MM.1S (cell line): ENCODE measurements around the gene ZNF107.
A peak's percentile ranks its signal among the peaks of the same experiment; 100 is the strongest.

ENCODE experiments used
- DNase-seq: peaks from one replicate; pipeline ENCODE4 v3.0.0-alpha.2; 2015
- H2AFZ ChIP-seq: fragments of 300-600 bp; sonication (generic); 2 replicates; pipeline ENCODE4 v1.6.0; 2016; ENCODE audit warnings: antibody characterized with exemption, low read length
- H3F3A ChIP-seq: fragments of 300-600 bp; sonication (generic); 2 replicates; pipeline ENCODE4 v1.6.1; 2016; ENCODE audit warnings: mild to moderate bottlenecking, antibody characterized with exemption, low read length, moderate library complexity, mixed read lengths; ENCODE audit not compliant: insufficient read depth
- H3K27ac ChIP-seq: fragments of 300-600 bp; sonication (generic); 2 replicates; pipeline ENCODE4 v1.5.1; 2016; ENCODE audit warnings: mild to moderate bottlenecking, low read length
- H3K27me3 ChIP-seq: fragments of 300-600 bp; sonication (generic); replicated peaks from 2 replicates; pipeline ENCODE4 v1.6.0; 2016; ENCODE audit warnings: low read length; ENCODE audit not compliant: insufficient read depth
- H3K36me3 ChIP-seq: fragments of 300-600 bp; sonication (generic); replicated peaks from 2 replicates; pipeline ENCODE4 v1.6.1; 2016; ENCODE audit warnings: mild to moderate bottlenecking, low read length, mixed read lengths; ENCODE audit not compliant: insufficient read depth
- H3K4me1 ChIP-seq: fragments of 300-600 bp; sonication (generic); 2 replicates; pipeline ENCODE4 v1.6.1; 2016; ENCODE audit warnings: low read length, mixed read lengths
- H3K4me2 ChIP-seq: fragments of 300-600 bp; sonication (generic); 2 replicates; pipeline ENCODE4 v1.6.0; 2016; ENCODE audit warnings: low read depth, low read length
- H3K4me3 ChIP-seq: fragments of 300-600 bp; sonication (generic); 2 replicates; pipeline ENCODE4 v1.5.1; 2016; ENCODE audit warnings: low read length, mixed read lengths
- H3K79me2 ChIP-seq: fragments of 300-600 bp; sonication (generic); 2 replicates; pipeline ENCODE4 v1.6.1; 2016; ENCODE audit warnings: mixed run types, low read length, mixed read lengths
- H3K9ac ChIP-seq: fragments of 300-600 bp; sonication (generic); 2 replicates; pipeline ENCODE4 v1.6.1; 2016; ENCODE audit warnings: low read length, mixed read lengths
- H3K9me2 ChIP-seq: fragments of 300-600 bp; sonication (generic); replicated peaks from 2 replicates; pipeline ENCODE4 v1.6.1; 2016; ENCODE audit warnings: mild to moderate bottlenecking, low read length, mixed read lengths; ENCODE audit not compliant: insufficient read depth
- H3K9me3 ChIP-seq: fragments of 300-600 bp; sonication (generic); replicated peaks from 2 replicates; pipeline ENCODE4 v1.6.1; 2016; ENCODE audit warnings: mild to moderate bottlenecking, low read length, mixed read lengths; ENCODE audit not compliant: insufficient read depth
- H4K20me1 ChIP-seq: fragments of 300-600 bp; sonication (generic); 2 replicates; pipeline ENCODE4 v1.6.1; 2016; ENCODE audit warnings: mild to moderate bottlenecking, low read length, moderate library complexity, mixed read lengths; ENCODE audit not compliant: insufficient read depth
- EZH2 ChIP-seq: fragments of 300-600 bp; sonication (generic); optimal IDR thresholded peaks from 2 replicates; pipeline ENCODE3; 2017; ENCODE audit warnings: low read depth, mild to moderate bottlenecking, antibody characterized with exemption, low read length, mixed read lengths
- EZH2phosphoT487 ChIP-seq: fragments of 300-600 bp; sonication (generic); IDR thresholded peaks from 2 replicates; pipeline ENCODE4 v1.6.1; 2018; ENCODE audit warnings: antibody characterized with exemption, low read length
- TF ChIP-seq, protein P1 (sequence below): fragments of 300-600 bp; sonication (generic); IDR thresholded peaks from 2 replicates; pipeline ENCODE4 v1.5.1; 2016; ENCODE audit warnings: antibody characterized with exemption, low read length, mixed read lengths

Gene ZNF107

DNA sequence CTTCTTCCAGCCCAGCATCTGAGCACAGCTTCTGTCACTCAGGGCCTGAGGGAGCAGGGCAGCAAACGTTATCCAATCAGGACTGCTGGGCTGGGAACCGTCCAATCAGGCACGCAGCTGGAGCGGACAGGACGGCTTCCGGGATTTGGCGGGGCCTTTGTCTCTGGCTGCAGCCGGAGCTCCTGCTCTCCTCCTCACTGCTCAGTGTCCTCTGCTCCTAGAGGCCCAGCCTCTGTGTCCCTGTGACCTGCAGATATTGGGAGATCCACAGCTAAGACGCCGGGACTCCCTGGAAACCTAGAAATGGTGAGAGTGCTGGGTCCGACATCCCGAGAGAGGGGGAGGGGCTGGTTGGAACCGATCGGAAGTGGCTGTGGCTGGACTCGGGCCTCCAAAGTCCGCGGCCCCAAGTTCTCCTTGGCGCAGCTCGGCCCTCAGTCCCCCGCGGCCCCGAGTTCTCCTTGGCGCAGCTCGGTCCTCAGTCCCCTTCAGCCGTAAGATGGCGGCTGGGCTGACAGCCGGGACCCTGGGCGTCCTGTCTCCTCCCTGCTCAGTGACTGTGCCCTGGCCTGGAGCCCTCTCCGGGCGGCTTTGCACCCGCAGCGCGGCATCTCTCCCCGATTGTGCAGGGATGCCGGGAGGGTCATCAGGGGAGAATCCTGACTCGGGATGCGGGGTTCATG lies at the start of gene ZNF107:
Gene ZNF107, plus strand, starts transcription at position 154 of the 683 bp plus-strand sequence. Its CDS starts 150 bp downstream, at position 304.
- Histone ChIP-seq H3K9ac (peak within 1 kb of the TSS; percentile 81), H3K4me1 (peaks cover 9% of the 10 kb centered on the region; the same call in 1 of the 2 replicates), H3K9me3 (no peaks in the 10 kb centered on the region), H3K27ac (peak within 1 kb of the TSS; percentile 56; the same call in 1 of the 2 replicates), H2AFZ (peak within 1 kb of the TSS; percentile 87), H3K27me3 (no peaks in the 10 kb centered on the region), H3F3A (no peaks in the 10 kb centered on the region), H3K79me2 (peaks cover 44% of the 10 kb centered on the region), H3K9me2 (no peaks in the 10 kb centered on the region), H3K4me3 (peak within 1 kb of the TSS; percentile 87), H3K4me2 (peak within 1 kb of the TSS; percentile 87), H3K36me3 (peaks cover 4% of the 10 kb centered on the region; the same call in 1 of the 2 replicates), H4K20me1 (no peaks in the 10 kb centered on the region)
- DNase-seq: peak; percentile 93
- TF ChIP-seq EZH2: no peak
- TF ChIP-seq, protein P1, sequence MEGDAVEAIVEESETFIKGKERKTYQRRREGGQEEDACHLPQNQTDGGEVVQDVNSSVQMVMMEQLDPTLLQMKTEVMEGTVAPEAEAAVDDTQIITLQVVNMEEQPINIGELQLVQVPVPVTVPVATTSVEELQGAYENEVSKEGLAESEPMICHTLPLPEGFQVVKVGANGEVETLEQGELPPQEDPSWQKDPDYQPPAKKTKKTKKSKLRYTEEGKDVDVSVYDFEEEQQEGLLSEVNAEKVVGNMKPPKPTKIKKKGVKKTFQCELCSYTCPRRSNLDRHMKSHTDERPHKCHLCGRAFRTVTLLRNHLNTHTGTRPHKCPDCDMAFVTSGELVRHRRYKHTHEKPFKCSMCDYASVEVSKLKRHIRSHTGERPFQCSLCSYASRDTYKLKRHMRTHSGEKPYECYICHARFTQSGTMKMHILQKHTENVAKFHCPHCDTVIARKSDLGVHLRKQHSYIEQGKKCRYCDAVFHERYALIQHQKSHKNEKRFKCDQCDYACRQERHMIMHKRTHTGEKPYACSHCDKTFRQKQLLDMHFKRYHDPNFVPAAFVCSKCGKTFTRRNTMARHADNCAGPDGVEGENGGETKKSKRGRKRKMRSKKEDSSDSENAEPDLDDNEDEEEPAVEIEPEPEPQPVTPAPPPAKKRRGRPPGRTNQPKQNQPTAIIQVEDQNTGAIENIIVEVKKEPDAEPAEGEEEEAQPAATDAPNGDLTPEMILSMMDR: no peak
- TF ChIP-seq EZH2phosphoT487: no peak

DNA sequence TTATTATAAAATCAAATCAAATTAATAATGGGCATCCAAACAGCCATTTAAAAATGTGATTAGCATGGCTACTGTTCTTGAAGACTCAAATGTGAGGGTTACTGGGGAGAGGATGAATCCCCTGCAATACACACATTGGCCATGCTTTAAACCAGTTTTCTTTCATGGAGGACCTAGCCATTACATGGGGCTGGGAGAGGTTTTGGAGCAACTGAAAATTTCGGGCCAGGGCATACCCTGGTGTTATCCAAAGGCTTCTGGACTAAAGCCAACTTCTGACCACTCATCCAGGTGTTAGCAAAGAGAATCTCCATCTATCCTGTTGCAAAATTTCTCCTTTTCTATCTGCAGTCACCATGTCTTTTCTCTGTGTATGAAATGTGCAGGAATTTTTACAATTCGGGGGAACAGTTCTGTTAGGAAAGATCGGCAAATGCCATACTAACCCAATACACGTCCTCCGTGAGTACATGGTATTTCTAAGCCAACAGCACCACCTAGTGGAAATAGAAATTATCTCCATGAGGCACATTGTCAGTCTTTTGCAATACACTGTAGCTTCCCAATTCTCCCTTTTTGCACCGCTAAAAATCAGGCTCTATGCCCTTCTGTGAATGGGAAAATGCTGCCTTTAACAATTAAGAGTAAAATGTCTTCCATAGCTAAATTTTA lies 47.0 kb upstream of the ZNF107 start:
- DNase-seq: peak; percentile 59
- Histone ChIP-seq H3K4me2 (0 out of 2 replicates have a peak overlapping the region, but pooled peaks have one; percentile 8), H3K9me3 (no peaks in the 10 kb centered on the region), H3K9me2 (no peaks in the 10 kb centered on the region), H3K27me3 (no peaks in the 10 kb centered on the region), H2AFZ (0 out of 2 replicates have a peak overlapping the region, but pooled peaks have one; percentile 30), H3K36me3 (no peaks in the 10 kb centered on the region), H3K4me3 (no peak overlapping the region), H4K20me1 (no peaks in the 10 kb centered on the region), H3K27ac (no peak overlapping the region), H3K9ac (no peak overlapping the region), H3F3A (no peaks in the 10 kb centered on the region), H3K4me1 (no peaks in the 10 kb centered on the region), H3K79me2 (no peaks in the 10 kb centered on the region)
- TF ChIP-seq, protein P1: peak; percentile 69
- TF ChIP-seq EZH2: no peak

DNA sequence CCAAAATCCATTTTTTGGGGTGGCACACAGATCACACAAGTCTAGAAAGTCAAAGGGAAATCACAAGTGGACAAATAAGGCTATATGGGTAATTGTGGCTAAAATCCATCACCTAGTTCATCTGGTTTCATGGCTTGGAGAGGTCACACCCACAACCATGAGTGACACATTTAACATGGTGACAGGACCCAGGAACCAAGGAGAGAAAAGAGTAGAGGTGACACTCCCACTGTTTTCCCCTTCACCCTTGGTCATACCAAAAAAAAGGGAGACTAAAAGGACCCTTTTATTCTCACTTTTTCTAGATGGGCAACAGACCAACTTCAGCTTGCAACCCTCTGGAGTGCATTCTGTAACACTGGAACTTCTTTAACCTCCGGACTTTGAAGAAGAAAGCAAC lies 46.2 kb upstream of the ZNF107 start:
- DNase-seq: no peak
- Histone ChIP-seq H2AFZ (no peak overlapping the region), H3K27ac (no peak overlapping the region), H3K9me3 (no peaks in the 10 kb centered on the region), H3K79me2 (no peaks in the 10 kb centered on the region), H3K36me3 (no peaks in the 10 kb centered on the region), H3K4me3 (no peak overlapping the region), H4K20me1 (no peaks in the 10 kb centered on the region), H3K9me2 (no peaks in the 10 kb centered on the region), H3K4me2 (no peak overlapping the region), H3K4me1 (no peaks in the 10 kb centered on the region), H3F3A (no peaks in the 10 kb centered on the region), H3K9ac (no peak overlapping the region), H3K27me3 (no peaks in the 10 kb centered on the region)
- TF ChIP-seq, protein P1: no peak
- TF ChIP-seq EZH2phosphoT487 (no peak), EZH2 (no peak)
